ENCODE data around the gene ACE2. TPM values are rescaled to one million over a fixed set of nuclear protein-coding genes. Genes with fewer than 3 reads are reported as not detected.

The ACE2 gene
- polyA plus RNA-seq, 1 donor (not counting 4 experiments of a cell fraction or from before 2014, with no cell fraction given): 0.51 TPM

DNA sequence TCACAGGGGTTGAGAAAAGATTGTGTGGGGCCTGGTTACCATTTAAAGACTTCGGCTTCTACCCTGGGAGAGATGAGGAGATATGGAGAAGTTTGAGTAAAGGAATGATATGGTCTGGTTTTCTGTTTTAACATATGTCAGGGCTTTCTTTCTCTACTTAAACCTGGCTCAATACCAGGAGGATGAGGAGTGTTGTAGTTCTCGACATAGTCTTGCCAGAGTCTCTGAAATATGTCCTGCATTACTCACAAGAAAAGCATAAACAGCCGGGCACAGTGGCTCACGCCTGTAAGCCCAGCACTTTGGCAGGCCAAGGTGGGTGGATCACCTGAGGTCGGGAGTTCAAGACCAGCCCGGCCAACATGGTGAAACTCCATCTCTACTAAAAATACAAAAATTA, 16.4 kb upstream of the ACE2 start:
- Histone ChIP-seq H3K79me2 (ENCODE audit: control insufficient read depth, insufficient read depth, low read length) (no peaks in the 10 kb centered on the region), H4K20me1 (ENCODE audit: control insufficient read depth, extremely low read depth, insufficient read depth, low read length) (no peaks in the 10 kb centered on the region), H3K27me3 (ENCODE audit: control insufficient read depth, extremely low read depth, insufficient read depth, low read length) (no peaks in the 10 kb centered on the region), H3K9me3 (ENCODE audit: control insufficient read depth, low read depth, low read length) (no peaks in the 10 kb centered on the region), H3K4me1 (ENCODE audit: control insufficient read depth, extremely low read depth, insufficient read depth, low read length) (peaks cover 17% of the 10 kb centered on the region), H3K27ac (ENCODE audit: control insufficient read depth, insufficient read depth, low read length) (no peak overlapping the region), H3K4me2 (ENCODE audit: control insufficient read depth, extremely low read depth, insufficient read depth, low read depth, low read length) (no peak overlapping the region), H3K36me3 (ENCODE audit: control insufficient read depth in 2 of 2, extremely low read depth in 1 of 2, insufficient read depth in 2 of 2, low read length in 2 of 2) (no peaks in the 10 kb centered on the region), H2AFZ (ENCODE audit: control insufficient read depth, low read length) (no peak overlapping the region), H3K9me1 (ENCODE audit: control insufficient read depth, extremely low read depth, insufficient read depth, low read length) (no peaks in the 10 kb centered on the region), H3K4me3 (ENCODE audit: control insufficient read depth in 2 of 3, extremely low read depth in 1 of 3, insufficient read depth in 2 of 3, low read depth in 1 of 3, low read length in 3 of 3) (no peak overlapping the region), H3K9ac (ENCODE audit: control insufficient read depth, extremely low read depth, insufficient read depth, low read length) (no peak overlapping the region)
- no peak for FAIRE-seq
- DNase-seq (ENCODE audit: low read depth, low spot score): no peak
- dilution Hi-C loops (cut with MboI; ENCODE audit: extremely low pct_ligation_motif_present, low sequenced_read_pairs): no loop called here
- TF ChIP-seq, protein P1, sequence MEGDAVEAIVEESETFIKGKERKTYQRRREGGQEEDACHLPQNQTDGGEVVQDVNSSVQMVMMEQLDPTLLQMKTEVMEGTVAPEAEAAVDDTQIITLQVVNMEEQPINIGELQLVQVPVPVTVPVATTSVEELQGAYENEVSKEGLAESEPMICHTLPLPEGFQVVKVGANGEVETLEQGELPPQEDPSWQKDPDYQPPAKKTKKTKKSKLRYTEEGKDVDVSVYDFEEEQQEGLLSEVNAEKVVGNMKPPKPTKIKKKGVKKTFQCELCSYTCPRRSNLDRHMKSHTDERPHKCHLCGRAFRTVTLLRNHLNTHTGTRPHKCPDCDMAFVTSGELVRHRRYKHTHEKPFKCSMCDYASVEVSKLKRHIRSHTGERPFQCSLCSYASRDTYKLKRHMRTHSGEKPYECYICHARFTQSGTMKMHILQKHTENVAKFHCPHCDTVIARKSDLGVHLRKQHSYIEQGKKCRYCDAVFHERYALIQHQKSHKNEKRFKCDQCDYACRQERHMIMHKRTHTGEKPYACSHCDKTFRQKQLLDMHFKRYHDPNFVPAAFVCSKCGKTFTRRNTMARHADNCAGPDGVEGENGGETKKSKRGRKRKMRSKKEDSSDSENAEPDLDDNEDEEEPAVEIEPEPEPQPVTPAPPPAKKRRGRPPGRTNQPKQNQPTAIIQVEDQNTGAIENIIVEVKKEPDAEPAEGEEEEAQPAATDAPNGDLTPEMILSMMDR (optimal IDR thresholded peaks at IDR 0.05 in 1 of 3, IDR thresholded peaks at IDR 0.05 in 1 of 3, conservative IDR thresholded peaks at IDR 0.05 in 1 of 3; ENCODE audit: extremely low read depth in 1 of 3, insufficient read depth in 2 of 3, low read length in 3 of 3): no peak
- no peak for TF ChIP-seq EZH2 (IDR thresholded peaks at IDR 0.05; ENCODE audit: low read length)

DNA sequence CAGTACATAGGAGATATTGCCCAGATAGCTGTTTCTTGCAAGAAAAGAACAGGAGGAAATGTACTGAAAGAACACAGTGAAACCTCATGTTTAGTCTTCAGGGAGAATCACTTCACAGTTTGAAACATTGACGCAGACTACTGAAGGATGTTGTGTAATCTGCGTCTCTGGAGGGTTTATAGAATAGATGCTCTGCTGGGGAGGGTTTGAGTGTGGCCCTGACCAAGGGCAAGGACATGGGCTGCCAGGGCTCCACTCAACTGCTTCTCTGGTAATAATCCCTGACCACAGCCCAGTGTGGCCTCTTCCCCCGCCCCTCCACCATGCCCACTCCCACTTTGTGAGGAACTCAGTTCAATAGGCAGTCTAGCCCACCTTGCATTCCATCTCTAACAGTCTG, 15.8 kb upstream of the ACE2 start:
- Histone ChIP-seq H3K79me2 (ENCODE audit: control insufficient read depth, insufficient read depth, low read length) (no peaks in the 10 kb centered on the region), H2AFZ (ENCODE audit: control insufficient read depth, low read length) (no peak overlapping the region), H3K36me3 (ENCODE audit: control insufficient read depth in 2 of 2, extremely low read depth in 1 of 2, insufficient read depth in 2 of 2, low read length in 2 of 2) (no peaks in the 10 kb centered on the region), H3K4me2 (ENCODE audit: control insufficient read depth, extremely low read depth, insufficient read depth, low read depth, low read length) (no peak overlapping the region), H3K27ac (ENCODE audit: control insufficient read depth, insufficient read depth, low read length) (no peak overlapping the region), H3K4me3 (ENCODE audit: control insufficient read depth in 2 of 3, extremely low read depth in 1 of 3, insufficient read depth in 2 of 3, low read depth in 1 of 3, low read length in 3 of 3) (no peak overlapping the region), H3K9me3 (ENCODE audit: control insufficient read depth, low read depth, low read length) (no peaks in the 10 kb centered on the region), H4K20me1 (ENCODE audit: control insufficient read depth, extremely low read depth, insufficient read depth, low read length) (no peaks in the 10 kb centered on the region), H3K9ac (ENCODE audit: control insufficient read depth, extremely low read depth, insufficient read depth, low read length) (no peak overlapping the region), H3K27me3 (ENCODE audit: control insufficient read depth, extremely low read depth, insufficient read depth, low read length) (no peaks in the 10 kb centered on the region), H3K4me1 (ENCODE audit: control insufficient read depth, extremely low read depth, insufficient read depth, low read length) (peaks cover 17% of the 10 kb centered on the region), H3K9me1 (ENCODE audit: control insufficient read depth, extremely low read depth, insufficient read depth, low read length) (no peaks in the 10 kb centered on the region)
- dilution Hi-C loops (cut with MboI; ENCODE audit: extremely low pct_ligation_motif_present, low sequenced_read_pairs): no loop called here
- DNase-seq (ENCODE audit: low read depth, low spot score) (no peak), FAIRE-seq (no peak)
- TF ChIP-seq, protein P1 (optimal IDR thresholded peaks at IDR 0.05 in 1 of 3, IDR thresholded peaks at IDR 0.05 in 1 of 3, conservative IDR thresholded peaks at IDR 0.05 in 1 of 3; ENCODE audit: extremely low read depth in 1 of 3, insufficient read depth in 2 of 3, low read length in 3 of 3): no peak
- no peak for TF ChIP-seq EZH2 (IDR thresholded peaks at IDR 0.05; ENCODE audit: low read length)
